ENCODE measurements around the gene FBP2. TPM values are rescaled to one million over a fixed set of nuclear protein-coding genes. Genes with fewer than 3 reads are reported as not detected.
"Not testable (repeated sequence)": the region's sequence is repeated elsewhere in the genome, so short reads cannot be mapped to it uniquely, and the experiment has no call there.

Gene FBP2
- total RNA-seq, 4 donors from 2014 or later: not detected

DNA sequence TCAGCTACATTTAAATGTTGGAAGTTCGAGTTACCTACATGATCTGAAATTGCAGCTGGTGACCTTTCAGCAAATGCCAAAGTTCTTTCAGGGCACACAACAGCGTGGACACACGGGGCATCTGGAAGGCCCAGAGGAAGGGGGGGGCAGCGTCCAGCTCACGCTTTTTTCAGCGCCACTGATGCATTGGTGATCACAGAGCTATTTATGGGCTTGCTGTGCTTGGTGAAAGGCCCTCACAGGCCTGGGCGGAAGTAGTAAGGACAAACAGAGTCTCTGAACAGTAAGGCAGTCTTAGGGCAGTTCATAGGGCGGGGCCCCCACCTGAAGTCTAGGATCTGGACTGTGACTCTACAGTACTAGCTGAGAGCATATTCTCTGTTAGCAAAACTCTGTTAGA lies 6.6 kb upstream of the FBP2 start:
- DNase-seq (ENCODE audit: low spot score in 2 of 2): no peak
- no peaks in the 10 kb centered on the region for H3K9me3 ChIP-seq
- no peak overlapping the region for H3K27ac ChIP-seq
- H3K4me3 ChIP-seq: no peak overlapping the region
- 83% methylated on average over 8 of the region's 8 CpGs for WGBS
- no peak for TF ChIP-seq POLR2AphosphoS5 (IDR thresholded peaks at IDR 0.05)
- no peak for TF ChIP-seq EP300 (IDR thresholded peaks at IDR 0.05)
- TF ChIP-seq, protein P1, sequence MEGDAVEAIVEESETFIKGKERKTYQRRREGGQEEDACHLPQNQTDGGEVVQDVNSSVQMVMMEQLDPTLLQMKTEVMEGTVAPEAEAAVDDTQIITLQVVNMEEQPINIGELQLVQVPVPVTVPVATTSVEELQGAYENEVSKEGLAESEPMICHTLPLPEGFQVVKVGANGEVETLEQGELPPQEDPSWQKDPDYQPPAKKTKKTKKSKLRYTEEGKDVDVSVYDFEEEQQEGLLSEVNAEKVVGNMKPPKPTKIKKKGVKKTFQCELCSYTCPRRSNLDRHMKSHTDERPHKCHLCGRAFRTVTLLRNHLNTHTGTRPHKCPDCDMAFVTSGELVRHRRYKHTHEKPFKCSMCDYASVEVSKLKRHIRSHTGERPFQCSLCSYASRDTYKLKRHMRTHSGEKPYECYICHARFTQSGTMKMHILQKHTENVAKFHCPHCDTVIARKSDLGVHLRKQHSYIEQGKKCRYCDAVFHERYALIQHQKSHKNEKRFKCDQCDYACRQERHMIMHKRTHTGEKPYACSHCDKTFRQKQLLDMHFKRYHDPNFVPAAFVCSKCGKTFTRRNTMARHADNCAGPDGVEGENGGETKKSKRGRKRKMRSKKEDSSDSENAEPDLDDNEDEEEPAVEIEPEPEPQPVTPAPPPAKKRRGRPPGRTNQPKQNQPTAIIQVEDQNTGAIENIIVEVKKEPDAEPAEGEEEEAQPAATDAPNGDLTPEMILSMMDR (IDR thresholded peaks at IDR 0.05): no peak
- TF ChIP-seq POLR2A (IDR thresholded peaks at IDR 0.05): no peak
- H3K36me3 ChIP-seq: no peaks in the 10 kb centered on the region
- peaks cover 5% of the 10 kb centered on the region for H3K27me3 ChIP-seq
- peaks cover 3% of the 10 kb centered on the region for H3K4me1 ChIP-seq

DNA sequence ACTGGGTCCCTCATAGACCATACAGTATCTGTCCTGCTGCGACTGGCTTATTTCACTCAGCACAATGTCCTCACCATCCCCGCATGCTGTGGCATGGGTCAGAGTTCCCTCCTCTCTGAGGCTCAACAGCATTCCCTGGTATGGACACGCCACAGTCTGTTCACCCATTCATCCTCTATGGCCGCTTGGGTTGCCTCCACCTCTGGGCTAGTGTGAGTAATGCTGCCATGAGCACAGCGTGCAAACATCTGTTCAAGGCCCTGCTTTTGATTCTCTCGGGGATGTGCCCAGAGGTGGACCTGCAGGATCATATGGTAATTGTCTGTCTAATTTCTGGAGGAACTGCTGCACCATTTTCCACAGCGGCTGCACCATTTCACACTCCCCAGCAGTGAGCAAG lies 5.5 kb upstream of the FBP2 start:
- no peak overlapping the region for H3K27ac ChIP-seq
- H3K4me1 ChIP-seq: peaks cover 3% of the 10 kb centered on the region
- TF ChIP-seq POLR2AphosphoS5 (IDR thresholded peaks at IDR 0.05) (no peak), EP300 (IDR thresholded peaks at IDR 0.05) (no peak), POLR2A (IDR thresholded peaks at IDR 0.05) (no peak)
- TF ChIP-seq, protein P1 (IDR thresholded peaks at IDR 0.05): no peak
- H3K4me3 ChIP-seq: no peak overlapping the region
- H3K9me3 ChIP-seq: no peaks in the 10 kb centered on the region
- WGBS: 68% methylated on average over 7 of the region's 7 CpGs
- no peaks in the 10 kb centered on the region for H3K36me3 ChIP-seq
- peaks cover 5% of the 10 kb centered on the region for H3K27me3 ChIP-seq
- DNase-seq (ENCODE audit: low spot score in 2 of 2): no peak

- WGBS: 87% methylated on average over 7 of the region's 7 CpGs
- peaks cover 16% of the 10 kb centered on the region for H3K27me3 ChIP-seq
- H3K36me3 ChIP-seq; H3K4me3 ChIP-seq; H3K4me1 ChIP-seq; DNase-seq (ENCODE audit: low spot score in 2 of 2); H3K27ac ChIP-seq; H3K9me3 ChIP-seq: not testable (repeated sequence)
These were observed 941 bp downstream of the FBP2 start for GRCh38 chr9:94592683-94593082.

GRCh38 chr9:94591876-94592275 lies 1.7 kb downstream of the FBP2 start:
- 88% methylated on average over 8 of the region's 8 CpGs for WGBS
- H3K27me3 ChIP-seq: peaks cover 16% of the 10 kb centered on the region
- no peak overlapping the region for H3K4me3 ChIP-seq
- H3K27ac ChIP-seq: no peak overlapping the region
- TF ChIP-seq POLR2A (IDR thresholded peaks at IDR 0.05): no peak
- TF ChIP-seq EP300 (IDR thresholded peaks at IDR 0.05): no peak
- TF ChIP-seq, protein P1 (IDR thresholded peaks at IDR 0.05): no peak
- TF ChIP-seq POLR2AphosphoS5 (IDR thresholded peaks at IDR 0.05): no peak
- no peak for DNase-seq (ENCODE audit: low spot score in 2 of 2)
- H3K36me3 ChIP-seq: no peaks in the 10 kb centered on the region
- no peaks in the 10 kb centered on the region for H3K9me3 ChIP-seq
- no peaks in the 10 kb centered on the region for H3K4me1 ChIP-seq

DNA sequence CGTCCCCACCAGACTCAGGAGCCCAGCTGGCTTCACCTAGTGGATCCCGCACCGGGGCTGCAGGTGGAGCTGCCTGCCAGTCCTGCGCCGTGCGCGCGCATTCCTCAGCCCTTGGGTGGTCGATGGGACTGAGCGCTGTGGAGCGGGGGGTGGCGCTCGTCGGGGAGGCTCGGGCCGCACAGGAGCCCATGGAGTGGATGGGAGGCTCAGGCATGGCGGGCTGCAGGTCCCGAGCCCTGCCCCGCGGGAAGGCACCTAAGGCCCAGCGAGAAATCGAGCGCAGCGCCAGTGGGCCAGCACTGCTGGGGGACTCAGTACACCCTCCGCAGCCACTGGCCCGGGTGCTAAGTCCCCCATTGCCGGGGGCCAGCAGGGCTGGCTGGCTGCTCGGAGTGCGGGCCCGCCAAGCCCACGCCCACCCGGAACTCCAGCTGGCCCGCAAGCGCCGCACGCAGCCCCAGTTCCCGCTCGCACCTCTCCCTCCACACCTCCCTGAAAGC lies 2.5 kb downstream of the FBP2 start:
- not testable (repeated sequence) for H3K36me3 ChIP-seq; DNase-seq (ENCODE audit: low spot score in 2 of 2); H3K4me3 ChIP-seq; H3K9me3 ChIP-seq; H3K27ac ChIP-seq; H3K4me1 ChIP-seq
- WGBS: 80% methylated on average over 3 of the region's 38 CpGs
- peaks cover 16% of the 10 kb centered on the region for H3K27me3 ChIP-seq

GRCh38 chr9:94588681-94589080 lies 4.9 kb downstream of the FBP2 start:
- WGBS: 98% methylated on average over 8 of the region's 9 CpGs
- Histone ChIP-seq H3K27me3 (peaks cover 11% of the 10 kb centered on the region), H3K4me3 (no peak overlapping the region), H3K9me3 (no peaks in the 10 kb centered on the region), H3K36me3 (no peaks in the 10 kb centered on the region), H3K27ac (no peak overlapping the region), H3K4me1 (no peaks in the 10 kb centered on the region)
- TF ChIP-seq POLR2AphosphoS5 (IDR thresholded peaks at IDR 0.05) (no peak), EP300 (IDR thresholded peaks at IDR 0.05) (no peak), POLR2A (IDR thresholded peaks at IDR 0.05) (no peak)
- TF ChIP-seq, protein P1 (IDR thresholded peaks at IDR 0.05): no peak
- no peak for DNase-seq (ENCODE audit: low spot score in 2 of 2)

Data from suprapubic skin (tissue), 4 donors.